Esophagus (tissue), 2 donors: ENCODE measurements around the gene GET3. TPM values are rescaled to one million over a fixed set of nuclear protein-coding genes. Genes with fewer than 3 reads are reported as not detected.
"Not testable (repeated sequence)": the region's sequence is repeated elsewhere in the genome, so short reads cannot be mapped to it uniquely, and the experiment has no call there.

ENCODE experiments used
- H3K27ac ChIP-seq, 2 donors: one replicate each; pipeline ENCODE4 v1.5.1; 2013; ENCODE audit warnings: low read depth in 2 of 2, mild to moderate bottlenecking in 2 of 2, inconsistent platforms in 1 of 2, low read length in 1 of 2, moderate library complexity in 1 of 2
- H3K27me3 ChIP-seq, 2 donors: one replicate each; pipeline ENCODE4 v1.6.1; 2013; ENCODE audit warnings: low read length in 2 of 2, control low read depth in 1 of 2, mild to moderate bottlenecking in 1 of 2; ENCODE audit not compliant: insufficient read depth in 2 of 2, control insufficient read depth in 1 of 2
- H3K36me3 ChIP-seq, 2 donors: one replicate each; pipeline ENCODE4 v1.6.1; 2013; ENCODE audit warnings: low read length in 1 of 2; ENCODE audit not compliant: control insufficient read depth in 2 of 2, insufficient read depth in 2 of 2
- H3K4me1 ChIP-seq, 2 donors: one replicate each; pipeline ENCODE4 v1.6.1; 2013; ENCODE audit warnings: low read length in 1 of 2; ENCODE audit not compliant: control insufficient read depth in 2 of 2, insufficient read depth in 2 of 2
- H3K4me3 ChIP-seq, 2 donors: one replicate each; pipeline ENCODE4 v1.5.1; 2013; ENCODE audit warnings: low read length in 2 of 2, mild to moderate bottlenecking in 2 of 2, low read depth in 1 of 2, moderate library complexity in 1 of 2
- H3K9me3 ChIP-seq, 2 donors: one replicate each; pipeline ENCODE4 v1.6.1; 2013; ENCODE audit warnings: mild to moderate bottlenecking in 2 of 2, low read depth in 1 of 2, low read length in 1 of 2, moderate library complexity in 1 of 2; ENCODE audit not compliant: control insufficient read depth in 2 of 2, insufficient read depth in 1 of 2
- WGBS, 2 donors: extraction: QIAGEN DNeasy Blood & Tissue Kit; methylation state at CpG; one replicate each; pipeline ENCODE4 v1.1.7; 2013; 5-methylcytosine and 5-hydroxymethylcytosine counted together
- polyA plus RNA-seq, 2 donors: library from polyadenylated mRNA; stranded (reverse); fragments of 200-250 nt; gene quantifications; one replicate each; pipeline ENCODE4 v1.2.3, GENCODE V29; 2013
- donor health status: healthy with polysubstance abuse.
- donor health status: Bipolar disorder and iron deficiency.

The GET3 gene
- polyA plus RNA-seq, 2 donors, result 46.2 to 74.1 TPM

- Histone ChIP-seq H3K4me3 (peak overlapping the region; percentile 96 to 99), H3K27ac (peak overlapping the region; percentile 99 to 100), H3K27me3 (no peaks in the 10 kb centered on the region), H3K9me3 (no peaks in the 10 kb centered on the region), H3K36me3 (peaks cover 0 to 4% of the 10 kb centered on the region in 2 donors), H3K4me1 (peaks cover 0 to under 1% of the 10 kb centered on the region in 2 donors)
- WGBS, 2 donors, result 0 to 1% methylated on average over 74 to 81 of the region's 81 CpGs
These were observed 56.2 kb downstream of the GET3 start for GRCh38 chr19:12793290-12794195.

DNA sequence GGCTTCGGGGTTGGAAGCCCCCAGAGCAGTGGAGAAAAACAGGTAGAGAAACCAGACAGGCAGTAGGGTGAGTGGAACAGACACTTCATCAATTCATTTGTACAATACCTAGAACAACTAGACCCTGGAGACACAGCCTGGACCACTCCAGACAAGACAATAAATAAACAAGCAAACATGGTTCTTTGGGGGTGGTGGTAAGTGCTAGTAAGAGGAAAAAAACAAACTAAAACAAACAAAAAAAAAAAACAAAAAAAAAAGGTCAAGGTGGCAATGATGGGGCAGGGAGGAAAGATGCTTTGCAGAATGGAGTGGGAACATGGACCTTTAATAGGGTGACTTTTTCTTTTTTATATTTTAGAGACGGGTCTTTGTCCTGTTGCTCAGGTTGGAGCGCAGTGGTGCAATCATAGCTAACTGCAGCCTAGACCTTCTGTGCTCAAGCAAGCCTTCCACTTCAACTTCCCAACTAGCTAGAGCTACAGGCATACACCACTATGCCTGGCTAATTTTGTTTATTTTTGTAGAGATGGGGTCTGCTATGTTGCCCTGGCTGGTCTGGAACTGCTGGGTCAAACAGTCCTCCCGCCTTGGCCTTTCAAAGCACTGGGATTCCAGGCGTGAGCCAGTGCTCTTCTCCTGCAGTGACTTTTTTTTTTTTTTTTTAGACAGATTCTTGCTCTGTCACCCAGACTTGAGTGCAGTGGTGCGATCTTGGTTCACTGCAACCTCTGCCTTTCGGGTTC is 57.1 kb downstream of the GET3 start:
- Histone ChIP-seq H3K36me3 (peaks cover 0 to 4% of the 10 kb centered on the region in 2 donors), H3K4me1 (no peaks in the 10 kb centered on the region), H3K9me3 (no peaks in the 10 kb centered on the region), H3K27me3 (no peaks in the 10 kb centered on the region), H3K27ac (peak overlapping the region; percentile 99 to 100), H3K4me3 (peak overlapping the region; percentile 96 to 99)
- 57 to 60% methylated on average over 7 of the region's 7 CpGs for whole genome bisulfite sequencing, 2 donors

DNA sequence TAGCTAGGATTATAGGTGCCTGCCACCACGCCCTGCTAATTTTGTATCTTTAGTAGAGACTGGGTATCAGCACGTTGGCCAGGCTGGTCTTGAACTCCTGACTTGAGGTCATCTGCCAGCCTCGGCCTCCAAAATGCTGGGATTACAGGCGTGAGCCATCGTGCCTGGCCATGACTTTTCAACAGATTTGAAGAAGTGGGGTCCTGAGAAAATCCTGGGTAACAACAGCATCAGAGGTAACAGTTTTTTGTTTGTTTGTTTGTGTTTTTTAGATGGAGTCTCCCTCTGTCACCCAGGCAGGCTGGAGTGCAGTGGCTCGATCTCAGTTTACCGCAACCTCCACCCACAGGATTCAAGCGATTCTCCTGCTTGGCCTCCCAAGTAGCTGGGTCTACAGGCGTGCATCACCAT is 57.7 kb downstream of the GET3 start:
- no peak overlapping the region for H3K4me3 ChIP-seq
- WGBS, 2 donors, result 83 to 86% methylated on average over 9 of the region's 9 CpGs
- H3K4me1 ChIP-seq, result no peaks in the 10 kb centered on the region
- no peaks in the 10 kb centered on the region for H3K9me3 ChIP-seq
- H3K27ac ChIP-seq, result peak overlapping the region; percentile 85 to 99
- no peaks in the 10 kb centered on the region for H3K27me3 ChIP-seq
- peaks cover 0 to 10% of the 10 kb centered on the region in 2 donors for H3K36me3 ChIP-seq

DNA sequence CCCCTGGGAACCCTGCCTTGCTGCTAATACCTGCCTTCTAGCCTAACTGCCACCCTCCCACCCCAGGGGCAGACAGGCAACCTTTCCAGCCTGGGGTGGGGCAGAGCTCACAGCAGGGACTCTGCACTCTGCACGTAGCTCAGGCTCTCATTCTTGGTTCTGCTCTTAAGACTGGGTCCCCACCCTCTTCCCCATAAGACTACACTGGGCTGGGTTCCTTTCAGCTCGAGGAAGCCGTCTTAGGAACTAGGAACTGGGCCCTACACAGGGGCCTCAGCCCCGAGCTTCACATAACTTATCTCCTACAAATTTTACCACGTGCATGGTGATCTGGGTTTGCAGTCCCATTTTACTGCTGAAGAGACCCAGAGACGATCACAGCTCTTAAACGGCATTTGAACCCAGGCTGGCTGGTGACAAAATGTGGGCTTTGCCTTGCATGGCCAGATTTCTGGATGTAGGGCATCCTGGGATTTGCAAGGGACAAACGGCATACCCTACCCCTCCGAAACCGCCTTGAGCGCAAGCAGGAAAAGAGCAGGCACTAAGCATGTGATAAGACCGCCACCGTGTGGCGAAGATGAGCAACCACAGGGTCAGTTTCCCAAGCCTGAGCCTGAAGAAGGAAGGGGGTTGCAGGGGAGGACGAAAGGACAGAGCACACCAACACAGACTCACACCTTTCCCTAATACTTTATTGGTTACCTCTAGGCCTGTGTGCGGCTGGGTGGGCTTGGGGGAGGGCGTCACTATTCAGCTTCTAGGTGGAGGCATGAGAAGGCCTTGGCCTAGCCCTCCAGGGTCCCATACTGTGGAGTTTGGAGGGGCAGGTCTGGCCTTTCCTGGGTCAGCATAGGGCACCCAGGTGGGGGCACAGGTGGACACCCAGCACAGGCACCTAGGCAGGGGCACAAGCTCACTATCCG is 59.1 kb downstream of the GET3 start:
- Histone ChIP-seq H3K27me3 (no peaks in the 10 kb centered on the region), H3K27ac (peak overlapping the region; percentile 90 to 91), H3K4me1 (peaks cover 3% of the 10 kb centered on the region in 2 donors), H3K4me3 (peak overlapping the region; percentile 4 to 8), H3K9me3 (no peaks in the 10 kb centered on the region), H3K36me3 (peaks cover 0 to 15% of the 10 kb centered on the region in 2 donors)
- 5 to 6% methylated on average over 18 of the region's 18 CpGs for WGBS, 2 donors

GRCh38 chr19:12797141-12797587 is 59.9 kb downstream of the GET3 start:
- peak overlapping the region in 1 of 2 donors; percentile 90 for H3K27ac ChIP-seq
- H3K9me3 ChIP-seq, result no peaks in the 10 kb centered on the region
- H3K4me3 ChIP-seq, result no peak overlapping the region
- 91 to 94% methylated on average over 6 of the region's 6 CpGs for WGBS, 2 donors
- H3K36me3 ChIP-seq, result peaks cover 0 to 15% of the 10 kb centered on the region in 2 donors
- H3K27me3 ChIP-seq, result no peaks in the 10 kb centered on the region
- peaks cover 3% of the 10 kb centered on the region in 2 donors for H3K4me1 ChIP-seq

- H3K4me1 ChIP-seq, result not testable (repeated sequence)
These were observed 60.3 kb downstream of the GET3 start for GRCh38 chr19:12797607-12798006.

More at GRCh38 chr19:12797607-12798006, 60.3 kb downstream of the GET3 start:
- WGBS, 2 donors, result 95 to 97% methylated on average over 7 of the region's 7 CpGs
- H3K36me3 ChIP-seq, result peaks cover 0 to 12% of the 10 kb centered on the region in 2 donors
- H3K27me3 ChIP-seq, H3K27ac ChIP-seq, H3K9me3 ChIP-seq, H3K4me3 ChIP-seq: not testable (repeated sequence)

Other genes starting within 250 kb of the GET3 start
- gene ZNF564, start 186.0 kb upstream of the GET3 start, polyA plus RNA-seq, result 1 to 10 TPM; 2.9 to 3.8 TPM
- gene ZNF490, start 126.7 kb upstream of the GET3 start, polyA plus RNA-seq, result under 1 TPM; 0.36 to 0.61 TPM
- gene ZNF791, start 126.6 kb upstream of the GET3 start, polyA plus RNA-seq, result 1 to 10 TPM; 5.1 to 8.1 TPM
- gene MAN2B1, start 70.8 kb upstream of the GET3 start, polyA plus RNA-seq, result 10 to 100 TPM; 22.6 to 26.6 TPM
- gene WDR83, start 70.7 kb upstream of the GET3 start, polyA plus RNA-seq, result 10 to 100 TPM in 1 of 2 donors, 1 to 10 TPM in 1; 8.9 to 14.4 TPM
- gene DHPS, start 55.6 kb upstream of the GET3 start, polyA plus RNA-seq, result 10 to 100 TPM; 45.5 to 51.3 TPM
- not detected for gene GNG14, start 49.5 kb upstream of the GET3 start, polyA plus RNA-seq
- 10 to 100 TPM in 1 of 2 donors, 1 to 10 TPM in 1; 5.0 to 12.3 TPM for gene FBXW9, start 40.9 kb upstream of the GET3 start, polyA plus RNA-seq
- 10 to 100 TPM; 29.7 to 37.2 TPM for gene TNPO2, start 13.6 kb upstream of the GET3 start, polyA plus RNA-seq
- gene TRIR, start 2.8 kb upstream of the GET3 start, polyA plus RNA-seq, result 100 to 1,000 TPM; 212 to 215 TPM
- gene BEST2, start 14.3 kb downstream of the GET3 start, polyA plus RNA-seq, result under 1 TPM; 0.06 TPM
- 100 to 1,000 TPM in 1 of 2 donors, 10 to 100 TPM in 1; 47.9 to 103 TPM for gene HOOK2, start 38.1 kb downstream of the GET3 start, polyA plus RNA-seq
- 100 to 1,000 TPM; 175 to 339 TPM for gene JUNB, start 54.0 kb downstream of the GET3 start, polyA plus RNA-seq
- 100 to 1,000 TPM; 157 to 323 TPM for gene PRDX2, start 64.3 kb downstream of the GET3 start, polyA plus RNA-seq
- gene THSD8, start 64.6 kb downstream of the GET3 start, polyA plus RNA-seq, result 1 to 10 TPM; 2.8 to 8.4 TPM
- gene RNASEH2A, start 69.1 kb downstream of the GET3 start, polyA plus RNA-seq, result 10 to 100 TPM in 1 of 2 donors, 1 to 10 TPM in 1; 6.9 to 20.8 TPM
- not detected for gene RTBDN, start 97.1 kb downstream of the GET3 start, polyA plus RNA-seq
- under 1 TPM; 0.18 to 0.22 TPM for gene MAST1, start 101.0 kb downstream of the GET3 start, polyA plus RNA-seq
- 10 to 100 TPM in 1 of 2 donors, 1 to 10 TPM in 1; 7.8 to 15.9 TPM for gene DNASE2, start 144.0 kb downstream of the GET3 start, polyA plus RNA-seq
- gene KLF1, start 149.7 kb downstream of the GET3 start, polyA plus RNA-seq, result not detected
- gene GCDH, start 153.7 kb downstream of the GET3 start, polyA plus RNA-seq, result 10 to 100 TPM; 14.3 to 21.0 TPM
- under 1 TPM; 0.20 to 0.59 TPM for gene SYCE2, start 181.8 kb downstream of the GET3 start, polyA plus RNA-seq
- gene FARSA, start 196.2 kb downstream of the GET3 start, polyA plus RNA-seq, result 10 to 100 TPM; 29.1 to 49.3 TPM
- gene CALR, start 201.1 kb downstream of the GET3 start, polyA plus RNA-seq, result 100 to 1,000 TPM; 173 to 361 TPM
- gene RAD23A, start 208.4 kb downstream of the GET3 start, polyA plus RNA-seq, result 10 to 100 TPM; 73.9 to 81.0 TPM
- gene GADD45GIP1, start 219.7 kb downstream of the GET3 start, polyA plus RNA-seq, result 10 to 100 TPM; 53.7 to 57.0 TPM
- not detected for gene DAND5, start 232.1 kb downstream of the GET3 start, polyA plus RNA-seq